AG04450 (cell line): ENCODE data around the gene LRRC10B. TPM values are rescaled to one million over a fixed set of nuclear protein-coding genes. Genes with fewer than 3 reads are reported as not detected.
A peak's percentile ranks its signal among the peaks of the same experiment; 100 is the strongest.
"Not testable (repeated sequence)": the region's sequence is repeated elsewhere in the genome, so short reads cannot be mapped to it uniquely, and the experiment has no call there.

Source experiments
- CTCF ChIA-PET: fragments of 300-600, 350-600 bp; formaldehyde crosslinking; extraction: SDS; loops from one replicate; lab custom pipeline; 2022; ENCODE audit warnings: antibody characterized with exemption, inconsistent platforms; lab: Charles Lee
- POLR2A ChIA-PET: fragments of 350-600 bp; formaldehyde crosslinking; extraction: SDS; loops from one replicate; lab custom pipeline; 2021; ENCODE audit warnings: antibody characterized with exemption, inconsistent platforms; lab: Yijun Ruan, JAX
- DNase-seq: peaks from one replicate; pipeline ENCODE4 v3.0.0-alpha.2; 2011; ENCODE audit warnings: low read depth, low spot score
- H3K27ac ChIP-seq: one replicate; pipeline ENCODE4 v1.5.1; 2012; ENCODE audit warnings: low read depth, low read length, control low read depth
- H3K27me3 ChIP-seq: one replicate; pipeline ENCODE4 v1.6.0; 2012; ENCODE audit warnings: low read length; ENCODE audit not compliant: control insufficient read depth, insufficient read depth
- H3K4me3 ChIP-seq: 2 replicates; pipeline ENCODE4 v1.5.1; 2011; ENCODE audit warnings: mild to moderate bottlenecking, low read depth, low read length, control low read depth
- H3K9me3 ChIP-seq: 2 replicates; pipeline ENCODE4 v1.5.1; 2012; ENCODE audit warnings: low read length; ENCODE audit not compliant: control insufficient read depth, insufficient read depth
- CTCF ChIP-seq: IDR thresholded peaks from 2 replicates; pipeline ENCODE4 v1.5.1; 2011; ENCODE audit warnings: low read depth, low read length, control low read depth, inconsistent platforms
- polyA minus RNA-seq: library from RNA; depleted of rRNA, polyadenylated mRNA; stranded (reverse); fragments of >200 nt; gene quantifications from 2 replicates; pipeline ENCODE4 v1.2.3, GENCODE V29; 2011; rRNA and poly(A)+ RNA removed
- polyA plus RNA-seq: library from polyadenylated mRNA; depleted of rRNA; stranded (reverse); fragments of >200 nt; gene quantifications from 2 replicates; pipeline ENCODE4 v1.2.3, GENCODE V29; 2011; rRNA removed

LRRC10B gene
- not detected in 2 replicates for polyA plus RNA-seq
- polyA minus RNA-seq = not detected in 2 replicates

GRCh38 chr11:61507962-61508861, at the start of gene LRRC10B:
Gene LRRC10B, plus strand, starts transcription at chr11:61508749. Its CDS starts 250 bp downstream, at chr11:61508999.
- no peak for DNase-seq
- Histone ChIP-seq H3K9me3 (peaks cover 3% of the 10 kb centered on the region; the same call in 1 of the 2 replicates), H3K27me3 (peaks cover 63% of the 10 kb centered on the region), H3K27ac (no peak within 1 kb of the TSS), H3K4me3 (peak within 1 kb of the TSS; percentile 29; the same call in 1 of the 2 replicates)
- ChIA-PET POLR2A (interaction anchor here (0.9 kb wide), 1 partner anchor 108 kb away, joined by 3 read pairs; no protein-coding TSS in a partner anchor), CTCF (interaction anchor here (0.5 to 2.2 kb wide), 6 partner anchors 8 to 130 kb away, joined by 3 to 14 read pairs (median 6); no protein-coding TSS in a partner anchor)
- no peak for TF ChIP-seq CTCF

GRCh38 chr11:61460474-61460881, 48.1 kb upstream of the LRRC10B start:
- Histone ChIP-seq H3K27ac (no peak overlapping the region), H3K9me3 (no peaks in the 10 kb centered on the region), H3K4me3 (no peak overlapping the region), H3K27me3 (no peaks in the 10 kb centered on the region)
- ChIA-PET CTCF (interaction anchor here (8.9 kb wide), 1 partner anchor 14 kb away, joined by 77 read pairs; no protein-coding TSS in a partner anchor), POLR2A (no interaction called here)
- DNase-seq = no peak
- TF ChIP-seq CTCF = no peak

GRCh38 chr11:61460986-61461385, 47.6 kb upstream of the LRRC10B start:
- no peak for DNase-seq
- no peak overlapping the region for H3K27ac ChIP-seq
- H3K9me3 ChIP-seq = no peaks in the 10 kb centered on the region
- POLR2A ChIA-PET = no interaction called here
- TF ChIP-seq CTCF = no peak
- CTCF ChIA-PET = interaction anchor here (0.6 to 8.9 kb wide), 4 partner anchors 14 to 178 kb away, joined by 3 to 77 read pairs (median 4); no protein-coding TSS in a partner anchor
- H3K4me3 ChIP-seq = no peak overlapping the region
- no peaks in the 10 kb centered on the region for H3K27me3 ChIP-seq

- H3K4me3 ChIP-seq, H3K27ac ChIP-seq, H3K27me3 ChIP-seq, POLR2A ChIA-PET, H3K9me3 ChIP-seq, DNase-seq: not testable (repeated sequence)
- CTCF ChIA-PET = interaction anchor here (0.6 to 3.4 kb wide), 3 partner anchors 10 to 49 kb away, joined by 3 to 12 read pairs (median 12); no protein-coding TSS in a partner anchor
Observed at GRCh38 chr11:61467602-61468001, 40.9 kb upstream of the LRRC10B start.

- ChIA-PET POLR2A (no interaction called here), CTCF (interaction anchor here (2.1 to 3.4 kb wide), 2 partner anchors 10 to 22 kb away, joined by 12 read pairs; no protein-coding TSS in a partner anchor)
- no peak for DNase-seq
- H3K27me3 ChIP-seq = no peaks in the 10 kb centered on the region
- H3K27ac ChIP-seq = no peak overlapping the region
- H3K9me3 ChIP-seq = no peaks in the 10 kb centered on the region
- H3K4me3 ChIP-seq = no peak overlapping the region
- no peak for TF ChIP-seq CTCF
Observed at GRCh38 chr11:61468002-61468401, 40.5 kb upstream of the LRRC10B start.
